ENCODE measurements around the gene TNIK. TPM values are rescaled to one million over a fixed set of nuclear protein-coding genes. Genes with fewer than 3 reads are reported as not detected.

The TNIK gene
- total and polyA plus RNA-seq, 4 donors: 3.7 to 9.8 (median 5.2) TPM

- TF ChIP-seq REST (IDR thresholded peaks at IDR 0.05): no peak
- TF ChIP-seq NR2F2 (IDR thresholded peaks at IDR 0.05): no peak
- TF ChIP-seq, protein P1, sequence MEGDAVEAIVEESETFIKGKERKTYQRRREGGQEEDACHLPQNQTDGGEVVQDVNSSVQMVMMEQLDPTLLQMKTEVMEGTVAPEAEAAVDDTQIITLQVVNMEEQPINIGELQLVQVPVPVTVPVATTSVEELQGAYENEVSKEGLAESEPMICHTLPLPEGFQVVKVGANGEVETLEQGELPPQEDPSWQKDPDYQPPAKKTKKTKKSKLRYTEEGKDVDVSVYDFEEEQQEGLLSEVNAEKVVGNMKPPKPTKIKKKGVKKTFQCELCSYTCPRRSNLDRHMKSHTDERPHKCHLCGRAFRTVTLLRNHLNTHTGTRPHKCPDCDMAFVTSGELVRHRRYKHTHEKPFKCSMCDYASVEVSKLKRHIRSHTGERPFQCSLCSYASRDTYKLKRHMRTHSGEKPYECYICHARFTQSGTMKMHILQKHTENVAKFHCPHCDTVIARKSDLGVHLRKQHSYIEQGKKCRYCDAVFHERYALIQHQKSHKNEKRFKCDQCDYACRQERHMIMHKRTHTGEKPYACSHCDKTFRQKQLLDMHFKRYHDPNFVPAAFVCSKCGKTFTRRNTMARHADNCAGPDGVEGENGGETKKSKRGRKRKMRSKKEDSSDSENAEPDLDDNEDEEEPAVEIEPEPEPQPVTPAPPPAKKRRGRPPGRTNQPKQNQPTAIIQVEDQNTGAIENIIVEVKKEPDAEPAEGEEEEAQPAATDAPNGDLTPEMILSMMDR (IDR thresholded peaks at IDR 0.05; ENCODE audit: low read depth, low read length, missing input control): no peak
- TF ChIP-seq SP1 (IDR thresholded peaks at IDR 0.05): no peak
- TF ChIP-seq HNF4G (IDR thresholded peaks at IDR 0.05): no peak
- no peak for TF ChIP-seq YY1 (IDR thresholded peaks at IDR 0.05)
- no peak for TF ChIP-seq RAD21 (IDR thresholded peaks at IDR 0.05)
Measured at GRCh38 chr3:171269542-171269941, 190.7 kb downstream of the TNIK start (continued).

- H3K27me3 ChIP-seq (ENCODE audit: control insufficient read depth in 4 of 4, insufficient read depth in 4 of 4, low read length in 3 of 4): no peaks in the 10 kb centered on the region
- 23% methylated on average over 1 of the region's 1 CpG for WGBS
- no peaks in the 10 kb centered on the region for H3K9me3 ChIP-seq (ENCODE audit: control insufficient read depth in 4 of 4, low read length in 3 of 4)
Measured at GRCh38 chr3:171268677-171269076, 191.5 kb downstream of the TNIK start.

GRCh38 chr3:171267104-171267503 is 193.1 kb downstream of the TNIK start:
- Histone ChIP-seq H3K9me3 (ENCODE audit: control insufficient read depth in 4 of 4, low read length in 3 of 4) (no peaks in the 10 kb centered on the region), H3K4me1 (ENCODE audit: control insufficient read depth in 4 of 4, insufficient read depth in 4 of 4, low read length in 3 of 4) (peaks cover 0 to 6% (median 0%) of the 10 kb centered on the region in 4 donors), H3K36me3 (ENCODE audit: control insufficient read depth in 4 of 4, insufficient read depth in 3 of 4, low read depth in 1 of 4, low read length in 3 of 4) (no peaks in the 10 kb centered on the region), H3K9ac (ENCODE audit: low read depth in 1 of 2, low read length in 2 of 2) (no peak overlapping the region), H3K27ac (ENCODE audit: low read depth in 1 of 2, low read length in 2 of 2) (no peak overlapping the region), H3K4me3 (ENCODE audit: low read depth in 1 of 3, low read length in 3 of 3) (no peak overlapping the region), H3K27me3 (ENCODE audit: control insufficient read depth in 4 of 4, insufficient read depth in 4 of 4, low read length in 3 of 4) (no peaks in the 10 kb centered on the region)
- WGBS: 62% methylated on average over 1 of the region's 1 CpG
- TF ChIP-seq GABPA (IDR thresholded peaks at IDR 0.05 in 1 of 2, conservative IDR thresholded peaks at IDR 0.05 in 1 of 2) (no peak), HNF4A (conservative IDR thresholded peaks at IDR 0.05) (no peak)
- TF ChIP-seq, protein P1 (IDR thresholded peaks at IDR 0.05; ENCODE audit: low read depth, low read length, missing input control): no peak
- no peak for DNase-seq (ENCODE audit: low spot score)

More at GRCh38 chr3:171268677-171269076, 191.5 kb downstream of the TNIK start:
- H3K27ac ChIP-seq (ENCODE audit: low read depth in 1 of 2, low read length in 2 of 2): no peak overlapping the region
- DNase-seq (ENCODE audit: low spot score): no peak
- TF ChIP-seq ATF3 (IDR thresholded peaks at IDR 0.05): no peak
- TF ChIP-seq MAX (IDR thresholded peaks at IDR 0.05): no peak
- H3K36me3 ChIP-seq (ENCODE audit: control insufficient read depth in 4 of 4, insufficient read depth in 3 of 4, low read depth in 1 of 4, low read length in 3 of 4): no peaks in the 10 kb centered on the region
- H3K9ac ChIP-seq (ENCODE audit: low read depth in 1 of 2, low read length in 2 of 2): no peak overlapping the region
- H3K4me3 ChIP-seq (ENCODE audit: low read depth in 1 of 3, low read length in 3 of 3): no peak overlapping the region
- peaks cover 0 to 6% (median 0%) of the 10 kb centered on the region in 4 donors for H3K4me1 ChIP-seq (ENCODE audit: control insufficient read depth in 4 of 4, insufficient read depth in 4 of 4, low read length in 3 of 4)
